H9 (cell line): ENCODE measurements around the gene CD226. TPM values are rescaled to one million over a fixed set of nuclear protein-coding genes. Genes with fewer than 3 reads are reported as not detected.

ENCODE experiments used
- DNase-seq: peaks from one replicate; pipeline ENCODE4 v3.0.0-alpha.2; 2017
- H2AFZ ChIP-seq: one replicate; pipeline ENCODE4 v1.6.1; 2013; ENCODE audit warnings: mild to moderate bottlenecking, low read length, control low read depth, moderate library complexity
- H2AK5ac ChIP-seq: 2 replicates; pipeline ENCODE4 v1.6.1; 2013; ENCODE audit warnings: low read length, control low read depth, mixed read lengths; ENCODE audit not compliant: insufficient read length
- H2BK120ac ChIP-seq: one replicate; pipeline ENCODE4 v1.6.1; 2013; ENCODE audit warnings: low read depth, mild to moderate bottlenecking, low read length, control low read depth, inconsistent platforms; ENCODE audit not compliant: poor library complexity, severe bottlenecking
- H2BK12ac ChIP-seq: 2 replicates; pipeline ENCODE4 v1.6.1; 2013; ENCODE audit warnings: low read length, control low read depth, mixed read lengths, low read depth; ENCODE audit not compliant: insufficient read length
- H2BK15ac ChIP-seq: 2 replicates; pipeline ENCODE4 v1.6.1; 2013; ENCODE audit warnings: low read depth, low read length, control low read depth
- H2BK20ac ChIP-seq: one replicate; pipeline ENCODE4 v1.6.1; 2013; ENCODE audit warnings: low read depth, mild to moderate bottlenecking, low read length, control low read depth, inconsistent platforms; ENCODE audit not compliant: poor library complexity, severe bottlenecking
- H2BK5ac ChIP-seq: 2 replicates; pipeline ENCODE4 v1.6.1; 2013; ENCODE audit warnings: low read length, control low read depth, mixed read lengths; ENCODE audit not compliant: insufficient read length
- H3K14ac ChIP-seq: 2 replicates; pipeline ENCODE4 v1.6.1; 2013; ENCODE audit warnings: low read length, control low read depth; ENCODE audit not compliant: insufficient read depth
- H3K18ac ChIP-seq: 2 replicates; pipeline ENCODE4 v1.6.1; 2013; ENCODE audit warnings: low read depth, mild to moderate bottlenecking, mixed read lengths, low read length, control low read depth; ENCODE audit not compliant: insufficient read length
- H3K23ac ChIP-seq: 2 replicates; pipeline ENCODE4 v1.6.1; 2013; ENCODE audit warnings: low read length, control low read depth, mixed read lengths, low read depth; ENCODE audit not compliant: insufficient read length
- H3K23me2 ChIP-seq: 2 replicates; pipeline ENCODE4 v1.6.1; 2013; ENCODE audit warnings: low read depth, mild to moderate bottlenecking, mixed read lengths, low read length, control low read depth; ENCODE audit not compliant: insufficient read length, poor library complexity, severe bottlenecking
- H3K27ac ChIP-seq: 2 replicates; pipeline ENCODE4 v1.5.1; 2013; ENCODE audit warnings: low read length, control low read depth, mixed read lengths, low read depth; ENCODE audit not compliant: insufficient read length
- H3K27me3 ChIP-seq: 2 replicates; pipeline ENCODE4 v1.6.1; 2013; ENCODE audit warnings: low read length, control low read depth, inconsistent platforms; ENCODE audit not compliant: insufficient read depth
- H3K4ac ChIP-seq: 2 replicates; pipeline ENCODE4 v1.6.1; 2013; ENCODE audit warnings: low read depth, mild to moderate bottlenecking, control low read depth, inconsistent platforms, low read length, moderate library complexity
- H3K4me1 ChIP-seq: 2 replicates; pipeline ENCODE4 v1.6.1; 2013; ENCODE audit warnings: low read length, control low read depth, inconsistent platforms; ENCODE audit not compliant: insufficient read depth
- H3K4me2 ChIP-seq: 2 replicates; pipeline ENCODE4 v1.6.1; 2013; ENCODE audit warnings: low read length, control low read depth, mixed read lengths; ENCODE audit not compliant: insufficient read length, insufficient read depth
- H3K56ac ChIP-seq: 2 replicates; pipeline ENCODE4 v1.6.1; 2013; ENCODE audit warnings: low read depth, mild to moderate bottlenecking, mixed read lengths, low read length, control low read depth; ENCODE audit not compliant: insufficient read length
- H3K79me1 ChIP-seq: 2 replicates; pipeline ENCODE4 v1.6.1; 2013; ENCODE audit warnings: low read depth, mild to moderate bottlenecking, moderate library complexity, low read length, control low read depth, inconsistent platforms; ENCODE audit not compliant: insufficient read depth, poor library complexity, severe bottlenecking
- H3K79me2 ChIP-seq: 2 replicates; pipeline ENCODE4 v1.6.1; 2013; ENCODE audit warnings: low read length, control low read depth, inconsistent platforms; ENCODE audit not compliant: insufficient read depth
- H3K9ac ChIP-seq: 2 replicates; pipeline ENCODE4 v1.6.1; 2013; ENCODE audit warnings: low read length, control low read depth, mixed read lengths; ENCODE audit not compliant: insufficient read length; ENCODE audit errors: extremely low read depth
- H3K9me3 ChIP-seq: one replicate; pipeline ENCODE4 v1.6.1; 2013; ENCODE audit warnings: low read depth, low read length, inconsistent platforms; ENCODE audit not compliant: control insufficient read depth
- H3T11ph ChIP-seq: one replicate; pipeline ENCODE4 v1.6.1; 2013; ENCODE audit warnings: mild to moderate bottlenecking, low read length, control low read depth, inconsistent platforms
- H4K20me1 ChIP-seq: one replicate; pipeline ENCODE4 v1.6.1; 2013; ENCODE audit not compliant: control insufficient read depth, insufficient read length, insufficient read depth
- H4K5ac ChIP-seq: 2 replicates; pipeline ENCODE4 v1.6.1; 2013; ENCODE audit warnings: low read depth, mild to moderate bottlenecking, mixed read lengths, low read length, control low read depth; ENCODE audit not compliant: insufficient read length
- H4K8ac ChIP-seq: replicated peaks from 2 replicates; pipeline ENCODE4 v1.6.1; 2013; ENCODE audit warnings: low read length, control low read depth, mixed read lengths, low read depth; ENCODE audit not compliant: insufficient read length
- H4K91ac ChIP-seq: 2 replicates; pipeline ENCODE4 v1.6.1; 2013; ENCODE audit warnings: low read depth, mild to moderate bottlenecking, moderate library complexity, mixed read lengths, low read length, control low read depth; ENCODE audit not compliant: insufficient read length
- H3K27ac Mint-ChIP-seq, 3 experiments: 2 replicates in 2 of 3; 3 replicates in 1 of 3; pipeline ENCODE4 v1.8.0; 2020 to 2021; ENCODE audit warnings: mixed read lengths in 3 of 3, mild to moderate bottlenecking in 1 of 3, moderate library complexity in 1 of 3
- H3K27me3 Mint-ChIP-seq: 2 replicates; pipeline ENCODE4 v1.8.0; 2021; ENCODE audit warnings: low read depth, mild to moderate bottlenecking, moderate library complexity, mixed read lengths
- H3K36me3 Mint-ChIP-seq, 3 experiments: 2 replicates in 2 of 3; 3 replicates in 1 of 3; pipeline ENCODE4 v1.8.0; 2020 to 2021; ENCODE audit warnings: low read depth in 3 of 3, mixed read lengths in 3 of 3; ENCODE audit not compliant: insufficient read depth in 1 of 3
- H3K4me1 Mint-ChIP-seq, 2 experiments: 2 replicates each; pipeline ENCODE4 v1.8.0; 2020; ENCODE audit warnings: mixed read lengths in 2 of 2
- H3K4me3 Mint-ChIP-seq, 2 experiments: 2 replicates in 1 of 2; 3 replicates in 1 of 2; pipeline ENCODE4 v1.8.0; 2020 to 2021; ENCODE audit warnings: mild to moderate bottlenecking in 2 of 2, mixed read lengths in 2 of 2, moderate library complexity in 1 of 2
- H3K9me3 Mint-ChIP-seq, 2 experiments: 2 replicates in 1 of 2; 3 replicates in 1 of 2; pipeline ENCODE4 v1.8.0; 2020; ENCODE audit warnings: mild to moderate bottlenecking in 2 of 2, mixed read lengths in 2 of 2, moderate library complexity in 1 of 2
- CTCF ChIP-seq: fragments of 200-600 bp; sonication (generic); conservative IDR thresholded peaks from 3 replicates; pipeline ENCODE4 v1.8.0; 2021; ENCODE audit warnings: antibody characterized with exemption, mild to moderate bottlenecking
- WGBS: extraction: QIAGEN DNeasy Blood & Tissue Kit; methylation state at CpG from one replicate; pipeline ENCODE4 v1.1.7; 2013; ENCODE audit warnings: missing lambda C conversion rate, low lambda C conversion rate, mixed read lengths; ENCODE audit not compliant: insufficient read length; ENCODE audit errors: extremely low coverage; 5-methylcytosine and 5-hydroxymethylcytosine counted together
- total RNA-seq: library from RNA; stranded (reverse); gene quantifications from 2 replicates; pipeline ENCODE4 v1.2.1, GENCODE V29; 2021

CD226 gene
- total RNA-seq, 1 experiment from 2014 or later = not detected

DNA sequence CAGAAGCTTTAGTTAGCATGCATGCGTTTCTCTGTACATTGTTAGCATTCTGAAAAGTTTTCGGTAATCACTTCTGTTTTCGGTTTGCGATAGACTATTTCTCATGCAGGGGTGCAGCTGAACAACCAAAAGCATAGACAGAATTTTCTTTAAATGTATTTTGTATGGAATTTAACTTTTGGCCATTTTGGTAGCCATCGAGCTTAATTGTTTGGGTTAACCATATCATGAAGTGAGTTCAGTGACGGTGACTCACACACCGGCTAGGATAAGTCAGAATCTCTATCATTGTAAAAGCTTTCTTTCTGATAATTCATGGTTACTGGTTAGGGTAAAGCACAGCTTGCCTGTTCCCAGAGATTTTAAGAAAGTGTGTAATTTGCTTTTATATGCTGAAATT lies 107.2 kb downstream of the CD226 start:
- Histone ChIP-seq H3K9me3 (no peaks in the 10 kb centered on the region), H3K27me3 (no peaks in the 10 kb centered on the region), H4K20me1 (no peaks in the 10 kb centered on the region), H2BK12ac (no peak overlapping the region), H2AFZ (no peak overlapping the region), H3K23me2 (no peaks in the 10 kb centered on the region), H3K9ac (no peak overlapping the region), H2BK20ac (no peak overlapping the region), H3K27ac (no peak overlapping the region), H3K79me2 (no peaks in the 10 kb centered on the region), H3K4me2 (no peak overlapping the region), H2BK5ac (no peak overlapping the region), H3K79me1 (no peaks in the 10 kb centered on the region), H3K14ac (no peak overlapping the region), H2BK120ac (no peak overlapping the region), H2AK5ac (no peak overlapping the region), H3K56ac (no peak overlapping the region), H2BK15ac (no peak overlapping the region), H3K23ac (no peak overlapping the region), H3K4me1 (no peaks in the 10 kb centered on the region), H4K91ac (no peak overlapping the region), H3K4ac (no peak overlapping the region), H4K5ac (no peak overlapping the region), H4K8ac (no peak overlapping the region), H3K18ac (no peak overlapping the region), H3T11ph (no peak overlapping the region)
- Mint-ChIP-seq H3K9me3 (no peaks in the 10 kb centered on the region; a peak in 1 of 5 replicates), H3K36me3 (no peaks in the 10 kb centered on the region; a peak in 1 of 7 replicates), H3K4me1 (peaks cover 8 to 13% of the 10 kb centered on the region in 2 experiments), H3K4me3 (no peak overlapping the region), H3K27ac (no peak overlapping the region), H3K27me3 (no peaks in the 10 kb centered on the region)
- no CpG with 5 or more reads among the region's 7 CpGs for WGBS
- no peak for TF ChIP-seq CTCF
- no peak for DNase-seq
